HG02884 (cell line): ENCODE data around the gene FBXW4.

ENCODE experiments used
- ATAC-seq: cut with Tn5 transposase; IDR thresholded peaks from one replicate; pipeline ENCODE4 v1.9.1; 2021; ENCODE audit warnings: mild to moderate bottlenecking, moderate library complexity; ENCODE audit not compliant: unreplicated experiment

Gene FBXW4

GRCh38 chr10:101588879-101589278 lies 106.1 kb downstream of the FBXW4 start:
- ATAC-seq: no peak

- ATAC-seq: peak; percentile 94
These were observed 107.0 kb downstream of the FBXW4 start, which contains the start of the genes DPCD and POLL for GRCh38 chr10:101587725-101588653. Gene DPCD, plus strand, starts transcription at chr10:101588321. Its CDS starts 16 bp downstream, at chr10:101588337. Gene POLL, minus strand, starts transcription at chr10:101588257. Its CDS starts 897 bp downstream, at chr10:101587360.

- no peak for ATAC-seq
These were observed 109.1 kb downstream of the FBXW4 start for GRCh38 chr10:101585841-101586240.

- ATAC-seq: no peak
These were observed 114.2 kb downstream of the FBXW4 start for GRCh38 chr10:101580486-101581399.

- ATAC-seq: no peak
These were observed 115.5 kb downstream of the FBXW4 start for GRCh38 chr10:101579516-101579870.

GRCh38 chr10:101578803-101579515 lies 116.0 kb downstream of the FBXW4 start:
- ATAC-seq: no peak

GRCh38 chr10:101578192-101578591 lies 116.8 kb downstream of the FBXW4 start:
- ATAC-seq: no peak

GRCh38 chr10:101577121-101577871 lies 117.7 kb downstream of the FBXW4 start:
- no peak for ATAC-seq

- ATAC-seq: no peak
These were observed 118.6 kb downstream of the FBXW4 start for GRCh38 chr10:101576211-101576863.

GRCh38 chr10:101575580-101576210 lies 119.3 kb downstream of the FBXW4 start:
- ATAC-seq: no peak

GRCh38 chr10:101575091-101575490 lies 119.9 kb downstream of the FBXW4 start:
- no peak for ATAC-seq

- no peak for ATAC-seq
These were observed 120.9 kb downstream of the FBXW4 start for GRCh38 chr10:101573885-101574753.

- ATAC-seq: no peak
These were observed 122.2 kb downstream of the FBXW4 start for GRCh38 chr10:101572785-101573184.

- no peak for ATAC-seq
These were observed 122.8 kb downstream of the FBXW4 start for GRCh38 chr10:101572126-101572525.

GRCh38 chr10:101571271-101571925 lies 123.6 kb downstream of the FBXW4 start:
- ATAC-seq: no peak

GRCh38 chr10:101570428-101571270 lies 124.3 kb downstream of the FBXW4 start:
- ATAC-seq: no peak
